Erythroblast (primary cell): ENCODE data around the gene KCP.

Source experiments
- GATA1 ChIP-seq: IDR thresholded peaks from 2 replicates; pipeline ENCODE4 v1.6.1; 2011; ENCODE audit warnings: low read depth, mild to moderate bottlenecking, control low read depth, low read length, moderate library complexity
- POLR2A ChIP-seq: IDR thresholded peaks from 2 replicates; pipeline ENCODE4 v1.6.1; 2011; ENCODE audit warnings: mild to moderate bottlenecking, low read length

GRCh38 chr7:128867241-128867640, 43.3 kb downstream of the KCP start:
- TF ChIP-seq POLR2A (peak; percentile 25), GATA1 (no peak)
